HepG2 (cell line): ENCODE results near the gene ANKS3. TPM values are rescaled to one million over a fixed set of nuclear protein-coding genes. Genes with fewer than 3 reads are reported as not detected.

Source experiments
- AFF4 ChIP-seq: sonication (generic); formaldehyde crosslinking; IDR thresholded peaks from 2 replicates; pipeline ENCODE4 v1.4.0; 2020; ENCODE audit warnings: missing genetic modification reagents
- AKAP8 ChIP-seq: sonication (generic); formaldehyde crosslinking; IDR thresholded peaks from 2 replicates; pipeline ENCODE4 v1.5.1; 2020; ENCODE audit warnings: mild to moderate bottlenecking, missing genetic modification reagents
- CSRNP2 ChIP-seq: sonication (generic); formaldehyde crosslinking; conservative IDR thresholded peaks from 2 replicates; pipeline ENCODE4 v1.8.0; 2022; ENCODE audit warnings: low read depth, missing genetic modification reagents
- ELF3 ChIP-seq: IDR thresholded peaks from 2 replicates; pipeline ENCODE4 v1.6.1; 2016; ENCODE audit warnings: missing genetic modification reagents, missing compliant biosample characterization
- ELK4 ChIP-seq: sonication (generic); formaldehyde crosslinking; IDR thresholded peaks from 2 replicates; pipeline ENCODE4 v1.9.0; 2021; ENCODE audit warnings: missing genetic modification reagents, borderline replicate concordance
- FOXO1 ChIP-seq: sonication (generic); formaldehyde crosslinking; IDR thresholded peaks from 2 replicates; pipeline ENCODE4 v1.4.0; 2020; ENCODE audit warnings: missing genetic modification reagents
- GABPB1 ChIP-seq: IDR thresholded peaks from 2 replicates; pipeline ENCODE4 v1.6.1; 2016; ENCODE audit warnings: mild to moderate bottlenecking, missing genetic modification reagents, moderate library complexity, missing compliant biosample characterization
- KDM5B ChIP-seq: sonication (generic); formaldehyde crosslinking; IDR thresholded peaks from 2 replicates; pipeline ENCODE4 v1.4.0; 2020; ENCODE audit warnings: missing genetic modification reagents, mild to moderate bottlenecking, borderline replicate concordance
- KLF11 ChIP-seq: IDR thresholded peaks from 2 replicates; pipeline ENCODE4 v1.6.1; 2016; ENCODE audit warnings: missing compliant biosample characterization
- MED1 ChIP-seq: sonication (generic); formaldehyde crosslinking; IDR thresholded peaks from 2 replicates; pipeline ENCODE4 v1.4.0; 2020; ENCODE audit warnings: missing genetic modification reagents
- MEIS1 ChIP-seq: sonication (generic); formaldehyde crosslinking; IDR thresholded peaks from 2 replicates; pipeline ENCODE4 v1.9.0; 2021; ENCODE audit warnings: mild to moderate bottlenecking, missing genetic modification reagents, moderate library complexity, borderline replicate concordance
- MXD3 ChIP-seq: IDR thresholded peaks from 2 replicates; pipeline ENCODE4 v1.6.1; 2016; ENCODE audit warnings: mild to moderate bottlenecking, missing biosample characterization, missing genetic modification reagents
- MYC ChIP-seq: sonication (generic); formaldehyde crosslinking; IDR thresholded peaks from 2 replicates; pipeline ENCODE4 v1.9.0; 2021; ENCODE audit warnings: missing genetic modification reagents, borderline replicate concordance
- NCOA1 ChIP-seq: sonication (generic); formaldehyde crosslinking; IDR thresholded peaks from 2 replicates; pipeline ENCODE4 v1.9.0; 2021; ENCODE audit warnings: missing genetic modification reagents
- NFKBIZ ChIP-seq: IDR thresholded peaks from 2 replicates; pipeline ENCODE4 v1.6.1; 2018; ENCODE audit warnings: missing genetic modification reagents, missing compliant biosample characterization
- NONO ChIP-seq, 2 experiments: fragments of 450-650 bp in 1 of 2; sonication (generic) in 1 of 2; formaldehyde crosslinking in 1 of 2; IDR thresholded peaks in 1 of 2; conservative IDR thresholded peaks in 1 of 2; 2 replicates each; pipeline versions ENCODE4 v1.6.1 to v1.8.0; 2017 to 2022; ENCODE audit warnings: mild to moderate bottlenecking in 1 of 2, missing genetic modification reagents in 1 of 2, moderate library complexity in 1 of 2
- NRL ChIP-seq: sonication (generic); formaldehyde crosslinking; IDR thresholded peaks from 2 replicates; pipeline ENCODE4 v1.5.0; 2020; ENCODE audit warnings: missing genetic modification reagents, mild to moderate bottlenecking, moderate library complexity, borderline replicate concordance
- SAP130 ChIP-seq: IDR thresholded peaks from 2 replicates; pipeline ENCODE4 v1.6.1; 2016; ENCODE audit warnings: low read depth
- SYNCRIP ChIP-seq: fragments of 200-400 bp; formaldehyde crosslinking; IDR thresholded peaks from 2 replicates; pipeline ENCODE4 v1.6.1; 2018; ENCODE audit warnings: mild to moderate bottlenecking, low read depth, low read length; ENCODE audit not compliant: insufficient read depth
- ZNF296 ChIP-seq: sonication (generic); formaldehyde crosslinking; conservative IDR thresholded peaks from 2 replicates; pipeline ENCODE4 v1.5.0; 2020; ENCODE audit warnings: mild to moderate bottlenecking, missing genetic modification reagents
- ZNF557 ChIP-seq: sonication (generic); formaldehyde crosslinking; IDR thresholded peaks from 2 replicates; pipeline ENCODE4 v1.4.0; 2020; ENCODE audit warnings: missing genetic modification reagents
- ZNF564 ChIP-seq: sonication (generic); formaldehyde crosslinking; IDR thresholded peaks from 2 replicates; pipeline ENCODE4 v1.8.1; 2023; ENCODE audit warnings: mild to moderate bottlenecking, missing genetic modification reagents
- ZNF782 ChIP-seq: sonication (generic); formaldehyde crosslinking; IDR thresholded peaks from 2 replicates; pipeline ENCODE4 v1.4.0; 2020; ENCODE audit warnings: missing genetic modification reagents, mild to moderate bottlenecking, borderline replicate concordance
- ZNF83 ChIP-seq: sonication (generic); formaldehyde crosslinking; IDR thresholded peaks from 2 replicates; pipeline ENCODE4 v1.4.0; 2020; ENCODE audit warnings: missing genetic modification reagents, mild to moderate bottlenecking, borderline replicate concordance
- polyA plus RNA-seq, 8 experiments: library from polyadenylated mRNA; depleted of rRNA in 3 of 8; stranded (reverse) in 7 of 8; unstranded in 1 of 8; fragments of >200 nt; fragmentation: Illumina TruSeq in 4 of 8; extraction: Trizol in 4 of 8; gene quantifications; 2 replicates each; pipeline versions ENCODE4 v1.2.1 to v1.2.3, GENCODE V29; 2011 to 2016; ENCODE audit warnings: low read depth in 4 of 8, missing spikeins in 1 of 8, mixed read lengths in 1 of 8; ENCODE audit not compliant: insufficient read depth in 1 of 8
- total RNA-seq, 5 experiments: library from RNA; depleted of rRNA; stranded (reverse); fragments of >200 nt; fragmentation: Illumina TruSeq; extraction: Trizol; gene quantifications; 2 replicates each; pipeline ENCODE4 v1.2.3, GENCODE V29; 2016; ENCODE audit warnings: low read depth in 1 of 5

The ANKS3 gene
- total and polyA plus RNA-seq, 2 of the 13 experiments (the other 11 are each of a cell fraction or from before 2014, with no cell fraction given): 11.4 to 15.9 TPM

- TF ChIP-seq ELK4 (CRISPR knock-in tag) (no peak), AFF4 (no peak), FOXO1 (no peak), NRL (CRISPR knock-in tag) (peak; percentile 51; the same call in 1 of the 2 replicates), KLF11 (CRISPR knock-in tag) (no peak), NONO (IDR thresholded peaks at IDR 0.05) (no peak), NONO (CRISPR knock-in tag; conservative IDR thresholded peaks at IDR 0.05) (peak; percentile 62; the same call in 1 of the 2 replicates), NFKBIZ (CRISPR knock-in tag) (no peak), MXD3 (CRISPR knock-in tag) (0 out of 2 replicates have a peak, but pooled peaks have one; percentile 14), CSRNP2 (CRISPR knock-in tag) (no peak), MEIS1 (CRISPR knock-in tag) (no peak), GABPB1 (peak; percentile 59), ZNF564 (CRISPR knock-in tag) (no peak; the same call in 1 of the 2 replicates), ZNF83 (CRISPR knock-in tag) (no peak), ZNF557 (no peak), KDM5B (CRISPR knock-in tag) (peak; percentile 38; the same call in 1 of the 2 replicates), ZNF296 (CRISPR knock-in tag) (no peak), MYC (CRISPR knock-in tag) (peak; percentile 59), SYNCRIP (no peak), MED1 (CRISPR knock-in tag) (no peak; the same call in none of the 2 replicates), ELF3 (CRISPR knock-in tag) (no peak), ZNF782 (CRISPR knock-in tag) (no peak; the same call in 1 of the 2 replicates), AKAP8 (CRISPR knock-in tag) (peak; percentile 99; the same call in 1 of the 2 replicates), NCOA1 (no peak), SAP130 (CRISPR knock-in tag) (peak; percentile 86)
Observed at GRCh38 chr16:4693296-4693955, 40.6 kb downstream of the ANKS3 start, which contains the start of gene NUDT16L1 (continued).
